Left colon (tissue), 2 donors: ENCODE results near the gene SEPTIN5. TPM values are rescaled to one million over a fixed set of nuclear protein-coding genes. Genes with fewer than 3 reads are reported as not detected.
A peak's percentile ranks its signal among the peaks of the same experiment; 100 is the strongest.

Experiments used
- ATAC-seq: fragments of 200-7000 bp; cut with Tn5 transposase; one replicate; pipeline ENCODE4 v1.9.1; 2020; ENCODE audit warnings: mild to moderate bottlenecking, moderate library complexity
- DNase-seq, 2 donors: peaks; one replicate each; pipeline ENCODE4 v3.0.0-alpha.2; 2020
- intact Hi-C, 2 donors: fragments of 100-400 bp; cut with DNase I in 1 of 2; cut with micrococcal nuclease in 1 of 2; formaldehyde crosslinking; loops; one replicate each; pipeline versions ENCODE4 v1.11.2 to v1.14.0; 2022; cut with DNase I, micrococcal nuclease
- total RNA-seq, 2 donors: library from RNA; stranded (reverse); fragmentation: NEBNext Ultra II Directional; extraction: Animal tissue kit (Norgen Biotek cat#: 25700); gene quantifications; one replicate each; pipeline ENCODE4 v1.2.1, GENCODE V29; 2021
- donor health status: DM: no; HTN: no; CAD: no.
- donor health status: DM: yes; HTN: yes; CAD: no.

The SEPTIN5 gene
- total RNA-seq, 2 donors from 2014 or later: 4.4 to 4.6 TPM

DNA sequence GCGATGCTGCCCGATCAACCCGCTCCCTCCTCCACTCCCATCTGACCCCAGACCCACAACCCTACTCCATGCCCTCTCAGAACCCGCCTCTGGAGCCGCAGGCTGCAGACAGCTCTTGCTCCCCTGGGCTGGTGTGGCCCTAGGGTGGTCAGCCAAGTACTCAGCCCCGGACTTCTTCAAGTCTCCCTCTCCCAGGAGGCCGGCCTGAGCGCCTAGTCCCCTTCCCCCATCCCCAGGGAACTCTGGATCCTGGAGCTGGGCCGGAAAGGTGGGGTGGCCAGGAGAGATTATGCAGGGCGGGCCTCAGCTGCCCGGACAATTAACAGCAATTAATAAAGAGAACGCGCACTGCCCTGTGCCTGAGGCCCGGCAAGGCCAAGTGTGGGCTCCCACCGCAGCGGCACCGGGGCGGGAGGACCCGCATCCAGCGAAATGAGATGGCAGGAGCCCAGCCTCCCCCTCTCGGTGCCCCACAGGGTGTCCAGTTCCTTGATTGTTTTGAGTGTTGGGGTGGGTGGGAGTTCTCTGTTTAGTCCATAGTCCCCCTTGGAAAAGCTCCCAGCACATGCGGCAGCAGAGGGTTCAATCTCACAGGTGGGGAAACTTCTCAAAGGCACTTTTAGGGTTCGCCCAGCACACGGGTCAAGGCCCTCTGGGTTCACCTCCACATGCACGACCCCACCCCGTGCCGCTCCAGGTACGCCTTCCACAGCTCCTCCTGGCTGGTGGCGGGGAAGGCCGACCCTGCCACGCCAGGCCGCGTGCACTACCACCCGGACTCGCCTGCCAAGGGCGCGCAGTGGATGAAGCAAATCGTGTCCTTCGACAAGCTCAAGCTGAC is 49.4 kb downstream of the SEPTIN5 start:
- DNase-seq: no peak
- no peak for ATAC-seq
- intact Hi-C loops: loop anchor here in 1 of 2 donors (10.0 kb wide), 1 partner anchor 61 kb away; no protein-coding TSS in a partner anchor

DNA sequence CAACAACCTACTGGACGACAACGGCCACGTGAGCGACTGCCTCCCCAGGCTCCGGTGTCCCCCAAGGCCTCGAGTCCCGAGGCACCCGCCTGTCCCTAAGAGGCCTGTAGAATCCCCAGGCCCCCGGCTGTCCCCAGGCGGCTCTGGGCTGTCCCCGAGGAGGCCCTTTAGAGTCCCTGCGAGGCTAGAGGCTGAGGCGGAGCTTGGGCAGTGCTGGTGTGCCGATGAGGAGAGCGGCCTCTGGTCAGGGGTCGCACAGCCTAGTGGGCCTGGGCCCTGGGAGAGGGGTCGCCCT is 49.9 kb downstream of the SEPTIN5 start:
- DNase-seq (no peak), ATAC-seq (no peak)
- intact Hi-C loops: loop anchor here in 1 of 2 donors (10.0 kb wide), 1 partner anchor 61 kb away; no protein-coding TSS in a partner anchor

GRCh38 chr22:19764636-19765476 is 50.6 kb downstream of the SEPTIN5 start:
- intact Hi-C loops: loop anchor here in 1 of 2 donors (10.0 kb wide), 1 partner anchor 60 kb away; no protein-coding TSS in a partner anchor
- DNase-seq (no peak), ATAC-seq (no peak)

GRCh38 chr22:19765477-19766239 is 51.4 kb downstream of the SEPTIN5 start:
- ATAC-seq: peak; percentile 57
- intact Hi-C loops: loop anchor here in 1 of 2 donors (10.0 kb wide), 1 partner anchor 59 kb away; no protein-coding TSS in a partner anchor
- peak in 1 of 2 donors; percentile 28 for DNase-seq

GRCh38 chr22:19766240-19766510 is 51.9 kb downstream of the SEPTIN5 start:
- intact Hi-C loops: loop anchor here in 1 of 2 donors (10.0 kb wide), 1 partner anchor 59 kb away; no protein-coding TSS in a partner anchor
- DNase-seq (no peak), ATAC-seq (no peak)

- peak; percentile 83 for ATAC-seq
- peak; percentile 42 to 79 for DNase-seq
- intact Hi-C loops: loop anchor here in 1 of 2 donors (10.0 kb wide), 1 partner anchor 58 kb away; no protein-coding TSS in a partner anchor
These were observed 52.5 kb downstream of the SEPTIN5 start for GRCh38 chr22:19766511-19767426.

GRCh38 chr22:19767427-19768341 is 53.4 kb downstream of the SEPTIN5 start:
- DNase-seq: no peak
- intact Hi-C loops: loop anchor here in 1 of 2 donors (10.0 kb wide), 1 partner anchor 57 kb away; no protein-coding TSS in a partner anchor
- peak; percentile 6 for ATAC-seq

- intact Hi-C loops: loop anchor here in 1 of 2 donors (10.0 kb wide), 1 partner anchor 55 kb away; no protein-coding TSS in a partner anchor
- no peak for DNase-seq
These were observed 55.1 kb downstream of the SEPTIN5 start for GRCh38 chr22:19769393-19769715.

DNA sequence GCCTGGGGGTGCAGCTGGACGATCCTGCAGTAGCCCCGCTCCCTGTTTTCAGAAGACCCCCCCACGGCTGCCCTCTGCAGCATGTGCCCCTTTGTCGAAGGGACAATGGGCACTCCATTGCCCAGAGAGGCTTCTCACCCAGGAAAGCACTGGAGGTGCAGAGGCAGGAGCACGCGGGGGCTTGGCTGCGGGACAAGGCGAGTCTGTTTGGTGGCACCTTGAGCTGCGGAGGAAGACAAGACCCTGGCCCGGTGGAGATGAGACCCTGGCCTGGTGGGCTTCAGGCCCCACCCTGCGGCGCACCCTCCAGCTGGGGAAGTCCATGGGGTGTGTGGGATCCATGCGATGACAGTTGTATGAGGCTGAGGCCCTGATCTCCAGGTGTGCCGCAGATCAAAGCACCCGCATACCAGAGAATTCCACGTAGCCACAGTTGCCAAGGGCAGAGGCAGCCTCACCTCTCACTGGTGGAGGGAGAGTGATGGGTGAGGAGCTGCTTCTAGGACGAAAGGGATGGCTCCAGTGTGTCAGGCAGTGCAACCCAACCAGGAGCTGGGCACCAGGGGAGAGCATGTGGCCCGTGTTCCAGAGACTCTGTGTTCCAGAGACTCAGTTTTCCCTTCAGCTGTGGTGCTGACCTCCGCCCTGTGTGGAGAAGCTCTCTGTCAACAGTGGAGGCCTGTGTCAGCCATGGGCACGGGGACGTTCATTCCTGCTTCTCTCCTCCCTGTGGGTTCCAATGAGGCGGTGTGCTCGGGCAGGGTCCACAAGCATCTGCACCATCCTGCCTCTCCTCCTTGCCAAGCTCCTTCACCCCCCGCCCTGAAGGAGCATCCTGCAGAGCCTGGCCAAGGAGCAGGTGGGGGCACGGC is 56.3 kb downstream of the SEPTIN5 start:
- no peak for ATAC-seq
- intact Hi-C loops: no loop called here
- no peak for DNase-seq

More at GRCh38 chr22:19769393-19769715, 55.1 kb downstream of the SEPTIN5 start:
- ATAC-seq: no peak

- intact Hi-C loops: no loop called here
- ATAC-seq (no peak), DNase-seq (no peak)
These were observed 58.0 kb downstream of the SEPTIN5 start for GRCh38 chr22:19772422-19772672.

Other genes with a start within 250 kb of the SEPTIN5 start
- gene UFD1, start 235.3 kb upstream of the SEPTIN5 start, total RNA-seq: 10 to 100 TPM; 48.8 to 51.8 TPM
- 1 to 10 TPM; 2.7 to 7.0 TPM for gene CDC45, start 234.6 kb upstream of the SEPTIN5 start, total RNA-seq
- 10 to 100 TPM; 18.6 to 27.7 TPM for gene CLDN5, start 190.1 kb upstream of the SEPTIN5 start, total RNA-seq
- under 1 TPM in 1 of 2 donors, not detected in 1; 0.40 TPM for gene GP1BB, start 9.0 kb downstream of the SEPTIN5 start, total RNA-seq
- 1 to 10 TPM; 1.6 to 1.9 TPM for gene TBX1, start 46.3 kb downstream of the SEPTIN5 start, total RNA-seq
- 1 to 10 TPM; 3.3 to 4.6 TPM for gene GNB1L, start 140.4 kb downstream of the SEPTIN5 start, total RNA-seq
- gene RTL10, start 140.4 kb downstream of the SEPTIN5 start, total RNA-seq: 1 to 10 TPM; 8.2 to 9.0 TPM
- 10 to 100 TPM; 58.2 to 71.3 TPM for gene COMT, start 227.3 kb downstream of the SEPTIN5 start, total RNA-seq
- 10 to 100 TPM; 18.2 to 21.5 TPM for gene TXNRD2, start 227.3 kb downstream of the SEPTIN5 start, total RNA-seq